Esophagus muscularis mucosa (tissue), 4 donors: ENCODE measurements around the gene GABRD. TPM values are rescaled to one million over a fixed set of nuclear protein-coding genes. Genes with fewer than 3 reads are reported as not detected.
A peak's percentile ranks its signal among the peaks of the same experiment; 100 is the strongest.

Experiments
- DNase-seq: peaks from one replicate; pipeline ENCODE4 v3.0.0-alpha.2; 2017; ENCODE audit errors: extremely low spot score
- H3K27ac ChIP-seq, 4 donors: fragments of 200-600 bp; sonication (generic); replicated peaks in 1 of 4; 1 replicate in 3 of 4; 2 replicates in 1 of 4; pipeline ENCODE4 v1.5.1; 2016 to 2019; ENCODE audit warnings: mild to moderate bottlenecking in 1 of 4
- H3K27me3 ChIP-seq, 4 donors: fragments of 200-600 bp; sonication (generic); one replicate each; pipeline versions ENCODE4 v1.5.1 to v1.6.0; 2016 to 2019
- H3K36me3 ChIP-seq, 4 donors: fragments of 200-600 bp; sonication (generic); one replicate each; pipeline ENCODE4 v1.5.1; 2016 to 2019
- H3K4me1 ChIP-seq, 4 donors: fragments of 200-600 bp; sonication (generic); one replicate each; pipeline ENCODE4 v1.5.1; 2016 to 2019
- H3K4me3 ChIP-seq, 4 donors: fragments of 200-600 bp; sonication (generic); 1 replicate in 2 of 4; 2 replicates in 2 of 4; pipeline ENCODE4 v1.5.1; 2016 to 2019; ENCODE audit warnings: mild to moderate bottlenecking in 4 of 4, moderate library complexity in 1 of 4
- H3K9me3 ChIP-seq, 4 donors: fragments of 200-600 bp; sonication (generic); 1 replicate in 3 of 4; 2 replicates in 1 of 4; pipeline ENCODE4 v1.5.1; 2016 to 2019
- CTCF ChIP-seq, 3 experiments: fragments of 200-600 bp in 2 of 3; fragments of 450-650 bp in 1 of 3; sonication (generic) in 2 of 3; IDR thresholded peaks; one replicate each; pipeline ENCODE4 v1.5.1; 2017 to 2019; ENCODE audit warnings: antibody characterized with exemption in 3 of 3, mild to moderate bottlenecking in 2 of 3, moderate library complexity in 1 of 3
- EP300 ChIP-seq: sonication (generic); formaldehyde crosslinking; IDR thresholded peaks from one replicate; pipeline ENCODE4 v1.6.1; 2017; ENCODE audit warnings: antibody characterized with exemption
- POLR2A ChIP-seq: fragments of 450-650 bp; IDR thresholded peaks from one replicate; pipeline ENCODE4 v1.6.1; 2017; ENCODE audit warnings: antibody characterized with exemption, moderate library complexity, mild to moderate bottlenecking, low read depth
- POLR2AphosphoS5 ChIP-seq, 2 donors: sonication (generic); formaldehyde crosslinking; IDR thresholded peaks; one replicate each; pipeline ENCODE4 v1.6.1; 2017; ENCODE audit warnings: antibody characterized with exemption in 2 of 2
- WGBS: methylation state at CpG from one replicate; pipeline ENCODE4 v1.1.5; 2018; 5-methylcytosine and 5-hydroxymethylcytosine counted together
- intact Hi-C: fragments of 100-400 bp; cut with DNase I; formaldehyde crosslinking; loops from one replicate; pipeline ENCODE4 v1.15.1; 2023
- total RNA-seq, 4 donors: library from RNA; depleted of rRNA; stranded (reverse); fragments of >200 nt; gene quantifications; one replicate each; pipeline versions ENCODE4 v1.1.0 to v1.2.1, GENCODE V29; 2016

Gene GABRD
- total RNA-seq, 4 donors from 2014 or later = not detected

- Histone ChIP-seq H3K4me1 (peaks cover 0 to 8% (median 3%) of the 10 kb centered on the region in 4 donors), H3K27ac (no peak overlapping the region), H3K9me3 (no peaks in the 10 kb centered on the region), H3K27me3 (peaks cover 0 to 85% (median 19%) of the 10 kb centered on the region in 4 donors), H3K36me3 (no peaks in the 10 kb centered on the region), H3K4me3 (no peak overlapping the region)
- DNase-seq = no peak
- intact Hi-C loops = no loop called here
- WGBS = 90% methylated on average over 7 of the region's 7 CpGs
- TF ChIP-seq POLR2A (no peak), CTCF (IDR thresholded peaks at IDR 0.05) (no peak), POLR2AphosphoS5 (IDR thresholded peaks at IDR 0.05) (no peak), EP300 (no peak)
Observed at GRCh38 chr1:2000432-2000831, 18.7 kb upstream of the GABRD start.

GRCh38 chr1:2000850-2001249, 18.3 kb upstream of the GABRD start:
- no peak overlapping the region for H3K27ac ChIP-seq
- H3K4me3 ChIP-seq = no peak overlapping the region
- no peak for TF ChIP-seq EP300
- TF ChIP-seq POLR2AphosphoS5 (IDR thresholded peaks at IDR 0.05) = no peak
- no peak for TF ChIP-seq CTCF (IDR thresholded peaks at IDR 0.05)
- TF ChIP-seq POLR2A = no peak
- H3K9me3 ChIP-seq = no peaks in the 10 kb centered on the region
- H3K4me1 ChIP-seq = peaks cover 0 to 8% (median 3%) of the 10 kb centered on the region in 4 donors
- no peaks in the 10 kb centered on the region for H3K36me3 ChIP-seq
- DNase-seq = no peak
- WGBS = 94% methylated on average over 9 of the region's 9 CpGs
- peaks cover 0 to 85% (median 19%) of the 10 kb centered on the region in 4 donors for H3K27me3 ChIP-seq
- intact Hi-C loops = no loop called here

- WGBS = 82% methylated on average over 13 of the region's 13 CpGs
- H3K27me3 ChIP-seq = peaks cover 0 to 87% (median 19%) of the 10 kb centered on the region in 4 donors
Observed at GRCh38 chr1:2001773-2002411, 17.3 kb upstream of the GABRD start.

GRCh38 chr1:2003541-2004131, 15.5 kb upstream of the GABRD start, which contains the start of gene CFAP74:
CFAP74 (minus strand) TSS chr1:2003786; CDS start chr1:1990956, 12,830 bp downstream.
- intact Hi-C loops = no loop called here
- Histone ChIP-seq H3K4me3 (peak within 1 kb of the TSS in 1 of 4 donors; percentile 31), H3K27me3 (peaks cover 0 to 89% (median 19%) of the 10 kb centered on the region in 4 donors), H3K4me1 (peaks cover 0 to 8% (median 3%) of the 10 kb centered on the region in 4 donors), H3K36me3 (no peaks in the 10 kb centered on the region), H3K9me3 (no peaks in the 10 kb centered on the region), H3K27ac (no peak within 1 kb of the TSS)
- no peak for DNase-seq
- 9% methylated on average over 28 of the region's 49 CpGs for WGBS
- TF ChIP-seq EP300 (no peak), POLR2AphosphoS5 (IDR thresholded peaks at IDR 0.05) (no peak), CTCF (IDR thresholded peaks at IDR 0.05) (no peak), POLR2A (no peak)

More at GRCh38 chr1:2001773-2002411, 17.3 kb upstream of the GABRD start:
- no peak for TF ChIP-seq POLR2AphosphoS5 (IDR thresholded peaks at IDR 0.05)
- no peak for TF ChIP-seq POLR2A
- TF ChIP-seq CTCF (IDR thresholded peaks at IDR 0.05) = no peak
- no peak for TF ChIP-seq EP300
- intact Hi-C loops = no loop called here
- Histone ChIP-seq H3K4me1 (peaks cover 0 to 8% (median 3%) of the 10 kb centered on the region in 4 donors), H3K27ac (no peak overlapping the region), H3K36me3 (no peaks in the 10 kb centered on the region), H3K9me3 (no peaks in the 10 kb centered on the region), H3K4me3 (no peak overlapping the region)
- no peak for DNase-seq
